ENCODE data around the gene ZCWPW1. TPM values are rescaled to one million over a fixed set of nuclear protein-coding genes. Genes with fewer than 3 reads are reported as not detected.

Gene ZCWPW1
- total RNA-seq, 2 donors from 2014 or later: 5.5 to 34.6 TPM

DNA sequence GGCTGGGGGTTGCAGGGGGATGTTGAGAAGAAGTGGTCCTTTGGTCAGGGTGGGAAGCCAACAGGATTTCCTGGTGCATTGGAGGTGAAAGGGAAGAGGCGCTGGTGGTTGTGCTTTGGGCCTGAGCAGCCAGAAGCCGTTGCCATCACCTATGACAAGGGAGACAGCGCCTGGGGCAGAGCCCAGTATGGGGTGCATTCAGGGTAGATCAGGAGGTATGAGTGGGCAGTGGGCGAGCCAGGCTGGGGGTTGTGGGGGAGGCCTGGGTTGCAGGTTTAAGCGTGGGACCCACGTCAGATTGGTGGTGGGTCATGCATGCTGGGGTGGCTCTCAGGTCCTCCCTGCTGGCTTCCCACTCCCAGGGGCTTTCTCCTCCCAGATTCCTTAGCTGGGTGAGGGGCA is 76.8 kb downstream of the ZCWPW1 start:
- Histone ChIP-seq H3K4me3 (no peak overlapping the region), H3K36me3 (no peaks in the 10 kb centered on the region), H3K4me1 (replicated peaks) (peaks cover 5% of the 10 kb centered on the region), H3K27me3 (replicated peaks; ENCODE audit: insufficient read depth) (no peaks in the 10 kb centered on the region), H3K27ac (no peak overlapping the region), H3K9me3 (no peaks in the 10 kb centered on the region)
- intact Hi-C loops (cut with DNase I): no loop called here
- TF ChIP-seq, protein P1, sequence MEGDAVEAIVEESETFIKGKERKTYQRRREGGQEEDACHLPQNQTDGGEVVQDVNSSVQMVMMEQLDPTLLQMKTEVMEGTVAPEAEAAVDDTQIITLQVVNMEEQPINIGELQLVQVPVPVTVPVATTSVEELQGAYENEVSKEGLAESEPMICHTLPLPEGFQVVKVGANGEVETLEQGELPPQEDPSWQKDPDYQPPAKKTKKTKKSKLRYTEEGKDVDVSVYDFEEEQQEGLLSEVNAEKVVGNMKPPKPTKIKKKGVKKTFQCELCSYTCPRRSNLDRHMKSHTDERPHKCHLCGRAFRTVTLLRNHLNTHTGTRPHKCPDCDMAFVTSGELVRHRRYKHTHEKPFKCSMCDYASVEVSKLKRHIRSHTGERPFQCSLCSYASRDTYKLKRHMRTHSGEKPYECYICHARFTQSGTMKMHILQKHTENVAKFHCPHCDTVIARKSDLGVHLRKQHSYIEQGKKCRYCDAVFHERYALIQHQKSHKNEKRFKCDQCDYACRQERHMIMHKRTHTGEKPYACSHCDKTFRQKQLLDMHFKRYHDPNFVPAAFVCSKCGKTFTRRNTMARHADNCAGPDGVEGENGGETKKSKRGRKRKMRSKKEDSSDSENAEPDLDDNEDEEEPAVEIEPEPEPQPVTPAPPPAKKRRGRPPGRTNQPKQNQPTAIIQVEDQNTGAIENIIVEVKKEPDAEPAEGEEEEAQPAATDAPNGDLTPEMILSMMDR (IDR thresholded peaks at IDR 0.05): no peak
- TF ChIP-seq POLR2A (IDR thresholded peaks at IDR 0.05) (no peak), POLR2AphosphoS5 (IDR thresholded peaks at IDR 0.05) (no peak)
- WGBS: 87% methylated on average over 6 of the region's 6 CpGs
- no peak for DNase-seq (ENCODE audit: low spot score)

Other genes with a start within 250 kb of the ZCWPW1 start
- not detected for gene PVRIG, start 208.8 kb downstream of the ZCWPW1 start, total RNA-seq
- gene SPDYE3, start 121.0 kb downstream of the ZCWPW1 start, total RNA-seq: under 1 TPM in 1 of 2 donors, not detected in 1; 0.91 TPM
- gene PILRB, start 70.6 kb downstream of the ZCWPW1 start, total RNA-seq: 100 to 1,000 TPM in 1 of 2 donors, 10 to 100 TPM in 1; 72.4 to 120 TPM
- gene PILRA, start 55.2 kb downstream of the ZCWPW1 start, total RNA-seq: 10 to 100 TPM in 1 of 2 donors, 1 to 10 TPM in 1; 4.9 to 11.9 TPM
- 10 to 100 TPM; 24.2 to 62.8 TPM for gene MEPCE, start 1.1 kb upstream of the ZCWPW1 start, total RNA-seq
- gene PPP1R35, start 7.8 kb upstream of the ZCWPW1 start, total RNA-seq: 10 to 100 TPM; 44.1 to 60.5 TPM
- gene SPACDR, start 35.6 kb upstream of the ZCWPW1 start, total RNA-seq: 10 to 100 TPM in 1 of 2 donors, not detected in 1; 11.9 TPM
- gene TSC22D4, start 50.5 kb upstream of the ZCWPW1 start, total RNA-seq: 100 to 1,000 TPM in 1 of 2 donors, 10 to 100 TPM in 1; 77.6 to 152 TPM
- 10 to 100 TPM in 1 of 2 donors, under 1 TPM in 1; 0.73 to 16.9 TPM for gene NYAP1, start 55.2 kb upstream of the ZCWPW1 start, total RNA-seq
- gene AGFG2, start 110.5 kb upstream of the ZCWPW1 start, total RNA-seq: 10 to 100 TPM; 33.0 to 94.9 TPM
- gene SAP25, start 145.2 kb upstream of the ZCWPW1 start, total RNA-seq: 10 to 100 TPM in 1 of 2 donors, 1 to 10 TPM in 1; 2.5 to 19.5 TPM
- gene LRCH4, start 157.4 kb upstream of the ZCWPW1 start, total RNA-seq: 100 to 1,000 TPM in 1 of 2 donors, 10 to 100 TPM in 1; 66.8 to 202 TPM
- 1 to 10 TPM; 2.3 to 9.7 TPM for gene FBXO24, start 157.6 kb upstream of the ZCWPW1 start, total RNA-seq
- gene PCOLCE, start 173.7 kb upstream of the ZCWPW1 start, total RNA-seq: 10 to 100 TPM; 11.8 to 49.5 TPM
- 10 to 100 TPM; 20.1 to 36.1 TPM for gene MOSPD3, start 183.8 kb upstream of the ZCWPW1 start, total RNA-seq
- 1 to 10 TPM in 1 of 2 donors, under 1 TPM in 1; 0.59 to 2.3 TPM for gene TFR2, start 212.8 kb upstream of the ZCWPW1 start, total RNA-seq
- 1 to 10 TPM in 1 of 2 donors, not detected in 1; 2.4 TPM for gene ACTL6B, start 227.7 kb upstream of the ZCWPW1 start, total RNA-seq
- 100 to 1,000 TPM; 376 to 417 TPM for gene GNB2, start 245.0 kb upstream of the ZCWPW1 start, total RNA-seq

All from prostate gland (tissue), 2 donors.